RPMI8226 (cell line): ENCODE results near the gene SLC6A4.
"Not testable (repeated sequence)": the region's sequence is repeated elsewhere in the genome, so short reads cannot be mapped to it uniquely, and the experiment has no call there.

Experiments
- DNase-seq: peaks from one replicate; pipeline ENCODE4 v3.0.0-alpha.2; 2015

Gene SLC6A4

DNA sequence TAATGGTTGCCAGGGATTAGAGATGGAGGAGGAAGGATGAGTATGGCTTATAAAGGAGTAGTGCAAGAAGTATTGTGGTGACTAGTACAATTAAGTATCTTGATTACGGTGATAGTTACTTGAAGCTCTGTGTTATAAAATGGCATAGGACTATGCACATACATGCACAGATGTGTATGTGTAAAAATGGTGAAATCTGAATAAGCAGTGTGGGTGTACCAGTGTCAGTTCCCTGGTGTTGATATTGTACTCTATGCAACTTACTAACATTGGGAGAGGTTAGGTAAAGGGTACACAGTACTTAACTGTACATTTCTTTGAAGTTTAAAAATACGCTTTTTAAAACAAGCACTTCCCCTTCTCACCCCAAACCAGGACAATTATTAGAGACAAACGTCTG is 70.3 kb downstream of the SLC6A4 start:
- no peak for DNase-seq

DNA sequence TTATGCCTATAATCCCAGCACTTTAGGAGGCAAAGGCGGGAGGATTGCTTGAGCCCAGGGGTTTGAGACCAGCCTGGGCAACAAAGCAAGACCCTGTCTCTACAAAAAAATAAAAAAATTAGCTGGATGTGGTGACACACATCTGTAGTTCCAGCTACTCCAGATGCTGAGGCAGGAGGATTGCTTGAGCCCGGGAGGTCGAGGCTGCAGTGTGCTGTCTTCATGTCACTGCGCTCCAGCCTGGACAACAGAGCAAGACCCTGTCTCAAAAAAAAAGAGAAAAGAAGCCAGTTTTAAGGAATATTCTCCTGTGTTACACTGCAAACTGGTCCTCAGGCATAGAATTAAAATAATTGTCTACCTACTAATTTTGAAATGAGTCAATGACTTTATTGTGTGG is 71.0 kb downstream of the SLC6A4 start:
- DNase-seq, result no peak

DNA sequence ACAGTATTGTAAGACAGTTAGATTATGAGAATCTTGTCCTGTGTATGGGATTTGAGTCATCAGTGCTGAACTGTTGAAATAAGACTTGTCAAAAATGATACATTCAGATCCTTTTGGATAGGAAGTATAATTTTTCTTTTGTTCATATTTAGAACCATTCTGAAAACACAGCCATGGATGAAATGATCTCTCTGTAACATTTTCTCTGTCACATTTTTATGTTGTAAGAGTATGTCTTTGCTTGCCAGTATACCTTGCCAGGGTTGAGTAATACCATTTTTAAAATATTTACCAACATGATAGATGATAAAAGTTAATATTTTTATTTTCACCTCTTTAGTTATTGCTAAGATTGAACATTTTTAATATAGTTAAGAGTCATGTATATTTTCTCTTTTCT is 73.9 kb downstream of the SLC6A4 start:
- DNase-seq, result no peak

DNA sequence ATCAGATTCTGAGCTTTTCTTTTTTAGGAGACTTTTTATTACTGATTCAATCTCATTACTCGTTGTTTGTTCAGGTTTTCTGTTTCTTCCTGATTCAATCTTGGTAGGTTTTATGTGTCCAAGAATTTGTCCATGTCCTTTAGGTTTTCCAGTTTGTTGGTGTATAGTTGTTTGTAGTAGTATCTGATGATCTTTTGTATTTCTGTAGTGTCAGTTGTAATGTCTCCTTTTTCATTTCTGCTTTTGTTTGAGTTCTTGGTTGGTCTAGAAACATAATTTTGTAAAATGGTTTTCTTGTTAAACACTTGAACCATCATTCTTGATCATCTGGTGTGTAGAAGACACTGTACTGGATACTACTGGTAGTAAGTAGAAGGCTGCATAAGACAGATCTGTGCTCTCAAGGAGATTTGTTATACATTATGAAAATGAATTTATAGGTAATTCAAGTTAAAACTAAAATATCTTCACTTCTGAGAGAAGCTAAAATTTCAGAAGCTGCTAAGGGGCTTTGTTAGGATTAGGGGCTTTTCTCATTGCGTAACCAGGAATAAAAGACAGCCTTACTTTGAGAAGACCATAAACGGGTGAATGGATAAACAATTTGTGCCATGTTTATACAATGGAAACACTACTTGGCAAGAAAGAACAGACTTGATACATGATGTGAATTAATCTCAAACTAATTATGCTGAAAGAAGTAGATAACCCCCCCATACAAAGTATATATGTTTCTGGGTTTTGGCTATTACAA is 74.9 kb downstream of the SLC6A4 start:
- DNase-seq, result no peak

DNA sequence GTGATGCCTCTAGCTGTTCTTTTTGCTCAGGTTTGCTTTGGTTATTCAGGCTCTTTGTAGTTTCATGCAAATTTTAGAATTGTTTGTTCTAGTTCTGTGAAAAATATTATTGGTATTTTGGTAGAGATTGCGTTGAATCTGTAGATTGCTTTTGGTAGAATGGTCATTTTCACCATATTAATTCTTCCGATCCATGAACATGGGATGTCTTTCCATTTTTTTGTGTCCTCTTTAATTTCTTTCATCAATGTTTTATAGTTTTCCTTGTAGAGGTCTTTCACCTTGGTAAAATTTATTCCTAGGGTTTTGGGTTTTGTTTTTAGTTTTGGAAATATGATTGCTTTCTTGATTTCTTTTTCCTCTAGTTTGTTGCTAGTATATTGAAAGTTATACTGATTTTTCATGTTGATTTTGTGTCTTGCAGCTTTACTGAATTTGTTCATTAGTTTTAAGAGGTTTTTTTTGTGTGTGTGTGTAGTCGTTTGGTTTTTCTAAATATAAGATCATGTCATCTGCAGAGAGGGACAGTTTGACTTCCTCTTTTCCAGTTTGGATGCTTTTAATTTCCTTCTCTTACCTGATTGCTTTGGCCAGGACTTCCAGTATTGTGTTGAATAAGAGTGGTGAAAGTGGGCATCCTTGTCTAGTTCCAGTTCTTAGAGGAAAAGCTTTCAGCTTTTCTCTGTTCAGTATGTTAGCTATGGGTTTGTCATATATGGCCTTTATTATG is 76.4 kb downstream of the SLC6A4 start:
- no peak for DNase-seq

DNA sequence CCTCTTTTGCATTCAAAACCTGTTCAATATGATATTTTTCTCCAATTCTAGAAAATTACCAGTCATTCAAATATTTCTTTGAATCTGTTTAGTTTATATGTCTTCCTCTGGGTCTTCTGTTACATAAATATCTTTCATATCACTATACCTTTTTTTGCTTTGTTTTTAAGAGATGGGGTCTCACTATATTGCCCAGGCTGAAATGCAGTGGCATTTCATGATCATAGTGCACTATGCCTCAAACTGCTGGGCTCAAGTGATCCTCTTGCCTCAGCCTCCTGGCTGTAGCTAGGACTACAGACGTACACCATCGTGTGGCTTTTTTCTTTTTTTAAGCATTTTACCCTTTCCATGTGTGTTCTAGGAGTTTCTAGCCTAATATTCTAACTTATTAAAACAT is 80.1 kb downstream of the SLC6A4 start:
- no peak for DNase-seq

DNA sequence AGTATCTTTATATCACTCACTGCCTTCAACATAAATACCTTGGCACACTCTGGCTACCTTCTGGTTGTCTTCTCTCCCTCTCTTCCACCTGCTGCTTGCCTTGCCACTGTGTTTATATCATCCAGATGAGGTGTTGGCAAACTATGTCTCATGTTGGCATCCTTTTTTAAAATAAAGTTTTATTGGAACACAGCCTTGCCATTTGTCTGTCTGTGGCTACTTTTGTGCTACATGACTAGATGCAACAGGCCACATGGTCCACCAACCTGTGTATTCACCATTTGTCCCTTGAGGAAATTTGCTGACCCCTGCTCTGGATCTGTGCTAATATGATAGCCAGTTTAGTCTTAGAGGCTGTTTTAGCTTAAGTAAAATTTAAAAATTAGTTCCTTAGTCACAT is 82.0 kb downstream of the SLC6A4 start:
- no peak for DNase-seq

DNA sequence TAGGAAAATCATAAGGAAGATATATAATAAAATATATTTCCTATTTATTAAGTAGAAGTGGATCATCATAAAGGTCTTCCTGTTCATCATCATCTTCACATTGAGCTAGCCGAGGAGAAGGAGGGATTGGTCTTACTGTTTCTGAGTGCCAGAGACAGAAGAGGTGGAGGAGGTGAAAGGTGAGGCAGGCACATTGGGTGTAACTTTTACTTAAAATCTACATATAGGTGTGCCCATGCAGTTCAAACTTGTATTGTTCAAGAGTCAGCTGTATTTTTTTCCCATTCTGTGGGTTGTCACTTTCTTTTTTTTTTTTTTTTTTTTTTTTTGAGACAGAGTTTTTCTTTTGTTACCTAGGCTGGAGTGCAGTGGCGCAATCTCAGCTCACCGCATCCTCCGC is 84.0 kb downstream of the SLC6A4 start:
- DNase-seq, result no peak

DNA sequence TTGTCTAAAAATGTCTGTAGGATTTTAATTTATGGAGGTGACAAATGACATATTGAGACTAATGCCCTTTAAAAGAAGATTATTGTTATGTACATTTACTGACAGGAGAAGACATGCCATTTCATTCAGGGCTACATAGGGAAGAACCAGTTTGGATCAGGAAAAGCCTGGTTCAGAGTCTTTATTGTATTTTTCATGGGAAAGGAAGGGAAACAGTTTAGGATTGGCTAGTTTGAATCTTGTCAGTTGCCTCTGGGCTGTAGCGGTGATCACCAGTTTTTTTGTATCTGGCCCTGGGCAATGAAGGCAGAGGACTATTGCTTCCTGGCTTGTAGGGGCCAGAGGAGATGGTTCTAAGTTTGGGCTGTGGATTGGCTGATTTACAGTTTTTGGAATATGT is 87.1 kb downstream of the SLC6A4 start:
- no peak for DNase-seq

DNA sequence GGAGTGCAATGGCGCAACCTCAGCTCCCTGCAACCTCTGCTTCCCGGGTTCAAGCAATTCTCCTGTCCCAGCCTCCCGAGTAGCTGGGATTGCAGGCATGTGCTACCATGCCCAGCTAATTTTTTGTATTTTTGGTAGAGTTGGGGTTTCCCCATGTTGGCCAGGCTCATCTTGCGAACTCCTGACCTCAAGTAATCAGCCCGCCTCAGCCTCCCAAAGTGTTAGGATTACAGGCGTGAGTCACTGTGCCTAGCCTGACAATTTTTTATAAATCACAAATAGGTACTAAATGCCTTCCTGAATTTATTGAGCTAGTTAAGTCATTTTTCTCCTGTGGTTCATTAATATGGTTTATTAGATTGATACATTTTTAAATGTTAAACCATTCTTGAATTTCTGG is 87.6 kb downstream of the SLC6A4 start:
- DNase-seq, result not testable (repeated sequence)
